H1 (cell line): Measurements from ENCODE around the gene GPRIN3. TPM values are rescaled to one million over a fixed set of nuclear protein-coding genes. Genes with fewer than 3 reads are reported as not detected.

Experiments
- CTCF ChIA-PET: fragments of 300-600 bp; sonication (Branson Sonifier 250); formaldehyde crosslinking; loops from one replicate; lab custom pipeline; 2021; ENCODE audit not compliant: partially characterized antibody; lab: Charles Lee
- POLR2A ChIA-PET: fragments of 300-600 bp; sonication (Branson Sonifier 250); formaldehyde crosslinking; loops from one replicate; lab custom pipeline; 2021; ENCODE audit warnings: inconsistent platforms; ENCODE audit not compliant: partially characterized antibody; lab: Charles Lee
- DNase-seq, 2 experiments: peaks; one replicate each; pipeline versions ENCODE4 v3.0.0 to v3.0.0-alpha.2; 2010 to 2022; ENCODE audit warnings: low spot score in 2 of 2, low read depth in 1 of 2, mixed read lengths in 1 of 2
- FAIRE-seq: peaks from 2 replicates; lab custom pipeline; 2011; peaks lifted over from hg19 to GRCh38; lab: Jason Lieb, UNC
- H2AFZ ChIP-seq: 2 replicates; pipeline ENCODE4 v1.8.1; 2012; ENCODE audit warnings: low read length, inconsistent platforms
- H2AK5ac ChIP-seq: 2 replicates; pipeline ENCODE4 v1.6.1; 2013; ENCODE audit warnings: low read depth, low read length
- H2BK120ac ChIP-seq: replicated peaks from 2 replicates; pipeline ENCODE3; 2013; ENCODE audit warnings: low read depth, low read length, inconsistent platforms
- H2BK12ac ChIP-seq: 2 replicates; pipeline ENCODE4 v1.6.1; 2013; ENCODE audit warnings: low read depth, low read length
- H2BK15ac ChIP-seq: 2 replicates; pipeline ENCODE4 v1.6.1; 2013; ENCODE audit warnings: low read length
- H2BK20ac ChIP-seq: 2 replicates; pipeline ENCODE4 v1.6.1; 2013; ENCODE audit warnings: low read length
- H2BK5ac ChIP-seq: 2 replicates; pipeline ENCODE4 v1.6.1; 2013; ENCODE audit warnings: low read depth, low read length
- H3K14ac ChIP-seq: 2 replicates; pipeline ENCODE4 v1.6.1; 2013; ENCODE audit warnings: inconsistent platforms; ENCODE audit not compliant: insufficient read length
- H3K18ac ChIP-seq: 2 replicates; pipeline ENCODE4 v1.6.1; 2013; ENCODE audit warnings: low read length; ENCODE audit errors: extremely low read depth
- H3K23ac ChIP-seq: 2 replicates; pipeline ENCODE4 v1.6.1; 2013; ENCODE audit warnings: inconsistent platforms; ENCODE audit not compliant: insufficient read length
- H3K23me2 ChIP-seq: 2 replicates; pipeline ENCODE4 v1.6.1; 2013; ENCODE audit warnings: low read depth, low read length
- H3K27ac ChIP-seq: 2 replicates; pipeline ENCODE4 v1.6.1; 2011; ENCODE audit warnings: low read depth, low read length, inconsistent platforms
- H3K27me3 ChIP-seq, 4 experiments: replicated peaks in 1 of 4; 1 replicate in 1 of 4; 2 replicates in 3 of 4; pipeline versions ENCODE4 v1.6.1 to v1.8.1; 2011 to 2013; ENCODE audit warnings: low read length in 3 of 4, mild to moderate bottlenecking in 3 of 4, inconsistent platforms in 2 of 4, mixed read lengths in 2 of 4, moderate library complexity in 1 of 4; ENCODE audit not compliant: control insufficient read depth in 3 of 4, insufficient read depth in 3 of 4; ENCODE audit errors: extremely low read depth in 1 of 4
- H3K36me3 ChIP-seq, 4 experiments: 2 replicates each; pipeline versions ENCODE4 v1.6.1 to v1.8.1; 2011 to 2013; ENCODE audit warnings: mild to moderate bottlenecking in 4 of 4, low read length in 3 of 4, moderate library complexity in 2 of 4, control low read depth in 1 of 4, inconsistent platforms in 1 of 4; ENCODE audit not compliant: insufficient read depth in 4 of 4, control insufficient read depth in 2 of 4
- H3K4ac ChIP-seq: replicated peaks from 2 replicates; pipeline ENCODE3; 2013; ENCODE audit warnings: low read length, low read depth, mixed read lengths, inconsistent platforms; ENCODE audit not compliant: insufficient read length
- H3K4me1 ChIP-seq, 4 experiments: replicated peaks in 1 of 4; 1 replicate in 1 of 4; 2 replicates in 3 of 4; pipeline versions ENCODE4 v1.6.1 to v1.8.1; 2011 to 2013; ENCODE audit warnings: low read length in 3 of 4, inconsistent platforms in 2 of 4, mixed read lengths in 1 of 4; ENCODE audit not compliant: insufficient read depth in 4 of 4, control insufficient read depth in 3 of 4
- H3K4me2 ChIP-seq, 2 experiments: 2 replicates each; pipeline versions ENCODE4 v1.6.1 to v1.8.1; 2011 to 2013; ENCODE audit warnings: low read depth in 2 of 2, low read length in 2 of 2, control low read depth in 1 of 2, inconsistent platforms in 1 of 2, mild to moderate bottlenecking in 1 of 2; ENCODE audit not compliant: insufficient read depth in 1 of 2
- H3K4me3 ChIP-seq, 4 experiments: fragments of 200-600, 300-600 bp in 1 of 4; sonication (generic), shearing (Covaris generic), sonication (Bioruptor Twin) in 1 of 4; 2 replicates each; pipeline versions ENCODE4 v1.5.1 to v1.8.1; 2011 to 2016; ENCODE audit warnings: low read length in 4 of 4, low read depth in 3 of 4, control low read depth in 2 of 4, inconsistent platforms in 2 of 4, mild to moderate bottlenecking in 2 of 4, mixed read lengths in 1 of 4, moderate library complexity in 1 of 4; ENCODE audit not compliant: insufficient read depth in 2 of 4; ENCODE audit errors: extremely low read depth in 1 of 4
- H3K56ac ChIP-seq: replicated peaks from 2 replicates; pipeline ENCODE3; 2013; ENCODE audit warnings: low read depth, mild to moderate bottlenecking, mixed read lengths, low read length, inconsistent platforms; ENCODE audit not compliant: insufficient read length
- H3K79me1 ChIP-seq: 2 replicates; pipeline ENCODE4 v1.6.1; 2013; ENCODE audit warnings: low read depth, low read length, control low read depth
- H3K79me2 ChIP-seq, 2 experiments: 2 replicates each; pipeline versions ENCODE4 v1.6.1 to v1.8.1; 2012 to 2013; ENCODE audit warnings: low read length in 2 of 2, mild to moderate bottlenecking in 2 of 2, inconsistent platforms in 1 of 2; ENCODE audit not compliant: insufficient read depth in 2 of 2, control insufficient read depth in 1 of 2
- H3K9ac ChIP-seq, 4 experiments: replicated peaks in 1 of 4; 1 replicate in 1 of 4; 2 replicates in 3 of 4; pipeline versions ENCODE4 v1.6.1 to v1.8.1; 2011 to 2013; ENCODE audit warnings: low read depth in 3 of 4, low read length in 3 of 4, control low read depth in 2 of 4, mild to moderate bottlenecking in 2 of 4, moderate library complexity in 2 of 4, inconsistent platforms in 1 of 4; ENCODE audit errors: extremely low read depth in 1 of 4
- H3K9me3 ChIP-seq, 2 experiments: 2 replicates each; pipeline versions ENCODE4 v1.6.1 to v1.8.1; 2012 to 2013; ENCODE audit warnings: mild to moderate bottlenecking in 2 of 2, moderate library complexity in 2 of 2, control low read depth in 1 of 2, inconsistent platforms in 1 of 2, low read depth in 1 of 2, low read length in 1 of 2, mixed read lengths in 1 of 2; ENCODE audit not compliant: insufficient read depth in 2 of 2
- H4K20me1 ChIP-seq, 2 experiments: replicated peaks in 1 of 2; 2 replicates each; pipeline versions ENCODE3 to v1.8.1; 2011 to 2013; ENCODE audit warnings: inconsistent platforms in 2 of 2, low read length in 2 of 2, mild to moderate bottlenecking in 1 of 2; ENCODE audit not compliant: insufficient read depth in 2 of 2, control insufficient read depth in 1 of 2
- H4K5ac ChIP-seq: 2 replicates; pipeline ENCODE4 v1.6.1; 2013; ENCODE audit warnings: low read length, low read depth, mixed read lengths, inconsistent platforms; ENCODE audit not compliant: insufficient read length
- H4K8ac ChIP-seq: 2 replicates; pipeline ENCODE4 v1.8.0; 2013; ENCODE audit warnings: mild to moderate bottlenecking, moderate library complexity, low read length, inconsistent platforms; ENCODE audit not compliant: insufficient read depth; ENCODE audit errors: extremely low read depth
- H4K91ac ChIP-seq: replicated peaks from 2 replicates; pipeline ENCODE3; 2013; ENCODE audit warnings: low read length, mixed read lengths, inconsistent platforms; ENCODE audit not compliant: insufficient read length
- ATF2 ChIP-seq: IDR thresholded peaks from 2 replicates; pipeline ENCODE4 v1.6.1; 2012; ENCODE audit warnings: low read length, inconsistent platforms
- ATF3 ChIP-seq: IDR thresholded peaks from 2 replicates; pipeline ENCODE4 v1.6.1; 2011; ENCODE audit warnings: low read depth, mild to moderate bottlenecking, low read length; ENCODE audit not compliant: insufficient read depth
- BRCA1 ChIP-seq: IDR thresholded peaks from 2 replicates; pipeline ENCODE4 v1.6.1; 2012; ENCODE audit warnings: low read depth, low read length, improper control_type of control experiment
- CREB1 ChIP-seq: IDR thresholded peaks from 2 replicates; pipeline ENCODE4 v1.6.1; 2012; ENCODE audit warnings: inconsistent platforms
- JUND ChIP-seq: IDR thresholded peaks from 2 replicates; pipeline ENCODE4 v1.6.1; 2011; ENCODE audit warnings: mild to moderate bottlenecking, improper control_type of control experiment, low read length
- KDM1A ChIP-seq: fragments of 200-600, 300-600 bp; sonication (generic); IDR thresholded peaks from 2 replicates; pipeline ENCODE4 v1.7.1; 2016; ENCODE audit warnings: mild to moderate bottlenecking, low read length, borderline replicate concordance
- MAFK ChIP-seq: IDR thresholded peaks from 2 replicates; pipeline ENCODE4 v1.6.1; 2012; ENCODE audit warnings: low read depth, mild to moderate bottlenecking, improper control_type of control experiment, low read length
- SAP30 ChIP-seq: fragments of 300-600 bp; sonication (generic); IDR thresholded peaks from 2 replicates; pipeline ENCODE4 v1.7.1; 2012; ENCODE audit warnings: low read length, moderate library complexity, mild to moderate bottlenecking, inconsistent platforms; ENCODE audit not compliant: insufficient read depth, insufficient replicate concordance
- SIRT6 ChIP-seq: IDR thresholded peaks from one replicate; pipeline ENCODE4 v1.7.1; 2012; ENCODE audit warnings: low read length, inconsistent platforms
- WGBS, 2 experiments: shearing (Covaris generic) in 1 of 2; methylation state at CpG; one replicate each; pipeline versions ENCODE4 v1.1.6 to v1.1.7; 2013 to 2015; ENCODE audit warnings: low lambda C conversion rate in 2 of 2, mixed read lengths in 2 of 2, inconsistent platforms in 1 of 2, low coverage in 1 of 2, missing lambda C conversion rate in 1 of 2; ENCODE audit not compliant: insufficient replicate concordance in 2 of 2, insufficient coverage in 1 of 2, insufficient read length in 1 of 2; ENCODE audit errors: extremely low coverage in 1 of 2, missing lambda C conversion rate in 1 of 2; 5-methylcytosine and 5-hydroxymethylcytosine counted together
- polyA plus RNA-seq, 7 experiments: library from polyadenylated mRNA; depleted of rRNA in 3 of 7; stranded (reverse) in 5 of 7; unstranded in 2 of 7; fragments of >200 nt in 5 of 7; fragments of 200-250 nt in 2 of 7; gene quantifications; 1 replicate in 5 of 7; 2 replicates in 1 of 7; 4 replicates in 1 of 7; pipeline versions ENCODE4 v1.2.1 to v1.2.3, GENCODE V29; 2011 to 2013; ENCODE audit warnings: missing spikeins in 2 of 7, mixed read lengths in 2 of 7
- total RNA-seq: library from RNA; stranded (reverse); fragmentation: NEBNext Ultra II Directional; extraction: Animal tissue kit (Norgen Biotek cat#: 25700); gene quantifications from 2 replicates; pipeline ENCODE4 v1.2.1, GENCODE V29; 2021
- TF ChIP-seq, protein P1 (sequence below): IDR thresholded peaks from 2 replicates; pipeline ENCODE4 v1.6.1; 2012; ENCODE audit warnings: inconsistent platforms

Gene GPRIN3
- total and polyA plus RNA-seq, 2 of the 8 experiments (the other 6 are each of a cell fraction or from before 2014, with no cell fraction given) = 0.17 to 1.4 TPM

- H3K27ac ChIP-seq = no peak overlapping the region
- H3K4me2 ChIP-seq = no peak overlapping the region
- no peak overlapping the region for H2BK15ac ChIP-seq
- H3K4ac ChIP-seq = no peak overlapping the region
- no peak overlapping the region for H3K14ac ChIP-seq
- no peak overlapping the region for H2BK20ac ChIP-seq
- no peak overlapping the region for H3K4me3 ChIP-seq
- H3K18ac ChIP-seq = no peak overlapping the region
- no peak overlapping the region for H4K91ac ChIP-seq
- peaks cover 3% of the 10 kb centered on the region in 2 experiments; a peak in 1 of 4 replicates for H3K9me3 ChIP-seq
- H3K36me3 ChIP-seq = no peaks in the 10 kb centered on the region
- ChIA-PET POLR2A (no interaction called here), CTCF (no interaction called here)
- H2BK12ac ChIP-seq = no peak overlapping the region
- FAIRE-seq = no peak
- H3K4me1 ChIP-seq = no peaks in the 10 kb centered on the region
- no peak overlapping the region for H2BK120ac ChIP-seq
- H3K27me3 ChIP-seq = peaks cover 0 to 1% (median 0%) of the 10 kb centered on the region in 4 experiments; a peak in 1 of 7 replicates
- no peak for DNase-seq
- H3K23ac ChIP-seq = no peak overlapping the region
- H2AK5ac ChIP-seq = no peak overlapping the region
- no peaks in the 10 kb centered on the region for H3K79me1 ChIP-seq
- H2AFZ ChIP-seq = no peak overlapping the region
- 92% methylated on average over 2 of the region's 2 CpGs; no CpG with 5 or more reads in 1 of the 2 experiments for WGBS, 2 experiments
- H4K20me1 ChIP-seq = no peaks in the 10 kb centered on the region
- H3K79me2 ChIP-seq = no peaks in the 10 kb centered on the region
- no peak overlapping the region for H3K9ac ChIP-seq
- H4K8ac ChIP-seq = no peak overlapping the region
- H2BK5ac ChIP-seq = no peak overlapping the region
- H4K5ac ChIP-seq = no peak overlapping the region
- no peak overlapping the region for H3K56ac ChIP-seq
- no peaks in the 10 kb centered on the region for H3K23me2 ChIP-seq
- no peak for TF ChIP-seq BRCA1
- TF ChIP-seq CREB1 = no peak
- no peak for TF ChIP-seq KDM1A
- TF ChIP-seq ATF3 = no peak
- no peak for TF ChIP-seq JUND
- no peak for TF ChIP-seq SIRT6
- TF ChIP-seq ATF2 = no peak
- TF ChIP-seq MAFK = no peak
- TF ChIP-seq SAP30 = no peak
- TF ChIP-seq, protein P1, sequence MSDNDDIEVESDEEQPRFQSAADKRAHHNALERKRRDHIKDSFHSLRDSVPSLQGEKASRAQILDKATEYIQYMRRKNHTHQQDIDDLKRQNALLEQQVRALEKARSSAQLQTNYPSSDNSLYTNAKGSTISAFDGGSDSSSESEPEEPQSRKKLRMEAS = no peak
Observed at GRCh38 chr4:89351201-89351600, 43.6 kb upstream of the GPRIN3 start.
